Upper lobe of left lung (tissue), 6 donors: Measurements from ENCODE around the gene TIMM44. TPM values are rescaled to one million over a fixed set of nuclear protein-coding genes. Genes with fewer than 3 reads are reported as not detected.
"Not testable (repeated sequence)": the region's sequence is repeated elsewhere in the genome, so short reads cannot be mapped to it uniquely, and the experiment has no call there.

ENCODE experiments used
- ATAC-seq, 2 donors: fragments of 200-7000 bp; cut with Tn5 transposase; one replicate each; pipeline ENCODE4 v1.9.1; 2022; ENCODE audit warnings: mild to moderate bottlenecking in 2 of 2, moderate library complexity in 2 of 2; ENCODE audit not compliant: low FRiP score in 2 of 2
- DNase-seq, 2 donors: peaks; one replicate each; pipeline ENCODE4 v3.0.0-alpha.2; 2019 to 2020
- H3K27ac ChIP-seq, 4 donors: fragments of 200-600 bp; sonication (generic); one replicate each; pipeline ENCODE4 v1.5.1; 2016 to 2019
- H3K27me3 ChIP-seq, 4 donors: fragments of 200-600 bp; sonication (generic); one replicate each; pipeline ENCODE4 v1.5.1; 2017 to 2019
- H3K36me3 ChIP-seq, 4 donors: fragments of 200-600 bp; sonication (generic); one replicate each; pipeline ENCODE4 v1.5.1; 2016 to 2019
- H3K4me1 ChIP-seq, 4 donors: fragments of 200-600 bp; sonication (generic); one replicate each; pipeline ENCODE4 v1.5.1; 2018 to 2019
- H3K4me3 ChIP-seq, 4 donors: fragments of 200-600 bp; sonication (generic); one replicate each; pipeline ENCODE4 v1.5.1; 2017 to 2019; ENCODE audit warnings: mild to moderate bottlenecking in 2 of 4, moderate library complexity in 1 of 4
- H3K9me3 ChIP-seq, 4 donors: fragments of 200-600 bp; sonication (generic); one replicate each; pipeline ENCODE4 v1.5.1; 2018 to 2019
- EP300 ChIP-seq, 4 donors: sonication (generic); formaldehyde crosslinking; IDR thresholded peaks; one replicate each; pipeline ENCODE4 v1.5.1; 2017; ENCODE audit warnings: antibody characterized with exemption in 4 of 4, control low read depth in 2 of 4
- POLR2A ChIP-seq, 4 donors: fragments of 450-650 bp; IDR thresholded peaks; one replicate each; pipeline ENCODE4 v1.5.1; 2016 to 2017; ENCODE audit warnings: antibody characterized with exemption in 4 of 4, mild to moderate bottlenecking in 2 of 4
- POLR2AphosphoS5 ChIP-seq, 2 donors: sonication (generic); formaldehyde crosslinking; IDR thresholded peaks; one replicate each; pipeline ENCODE4 v1.5.1; 2017; ENCODE audit warnings: antibody characterized with exemption in 2 of 2
- WGBS, 2 donors: methylation state at CpG; one replicate each; pipeline ENCODE4 v1.1.5; 2017 to 2018; 5-methylcytosine and 5-hydroxymethylcytosine counted together
- total RNA-seq, 6 donors: library from RNA; depleted of rRNA in 4 of 6; stranded (reverse); fragments of >200 nt in 4 of 6; gene quantifications; one replicate each; pipeline versions ENCODE4 v1.1.0 to v1.2.1, GENCODE V29; 2016 to 2021
- TF ChIP-seq, protein P1 (sequence below), 6 experiments: fragments of 450-650 bp in 4 of 6; fragments of 200-600 bp in 2 of 6; sonication (generic) in 2 of 6; IDR thresholded peaks; one replicate each; pipeline ENCODE4 v1.5.1; 2016 to 2019; ENCODE audit warnings: antibody characterized with exemption in 6 of 6
- donor health status: DM: no; HTN: no; CAD: no; lungs with moderate emphysema.
- donor health status: DM: no; HTN: yes; CAD: no; lungs with severe emphysema.

The TIMM44 gene
- total RNA-seq, 6 donors from 2014 or later = 39.8 to 83.2 (median 52.7) TPM

GRCh38 chr19:7933411-7933810 lies 10.1 kb downstream of the TIMM44 start:
- no peak overlapping the region for H3K4me3 ChIP-seq
- WGBS, 2 donors = 92% methylated on average over 7 to 14 of the region's 14 CpGs
- ATAC-seq (no peak), DNase-seq (no peak)
- H3K9me3 ChIP-seq = no peaks in the 10 kb centered on the region
- TF ChIP-seq, protein P1, sequence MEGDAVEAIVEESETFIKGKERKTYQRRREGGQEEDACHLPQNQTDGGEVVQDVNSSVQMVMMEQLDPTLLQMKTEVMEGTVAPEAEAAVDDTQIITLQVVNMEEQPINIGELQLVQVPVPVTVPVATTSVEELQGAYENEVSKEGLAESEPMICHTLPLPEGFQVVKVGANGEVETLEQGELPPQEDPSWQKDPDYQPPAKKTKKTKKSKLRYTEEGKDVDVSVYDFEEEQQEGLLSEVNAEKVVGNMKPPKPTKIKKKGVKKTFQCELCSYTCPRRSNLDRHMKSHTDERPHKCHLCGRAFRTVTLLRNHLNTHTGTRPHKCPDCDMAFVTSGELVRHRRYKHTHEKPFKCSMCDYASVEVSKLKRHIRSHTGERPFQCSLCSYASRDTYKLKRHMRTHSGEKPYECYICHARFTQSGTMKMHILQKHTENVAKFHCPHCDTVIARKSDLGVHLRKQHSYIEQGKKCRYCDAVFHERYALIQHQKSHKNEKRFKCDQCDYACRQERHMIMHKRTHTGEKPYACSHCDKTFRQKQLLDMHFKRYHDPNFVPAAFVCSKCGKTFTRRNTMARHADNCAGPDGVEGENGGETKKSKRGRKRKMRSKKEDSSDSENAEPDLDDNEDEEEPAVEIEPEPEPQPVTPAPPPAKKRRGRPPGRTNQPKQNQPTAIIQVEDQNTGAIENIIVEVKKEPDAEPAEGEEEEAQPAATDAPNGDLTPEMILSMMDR (IDR thresholded peaks at IDR 0.05) = no peak
- TF ChIP-seq POLR2A (IDR thresholded peaks at IDR 0.05) (no peak), EP300 (IDR thresholded peaks at IDR 0.05) (no peak), POLR2AphosphoS5 (IDR thresholded peaks at IDR 0.05) (no peak)
- no peaks in the 10 kb centered on the region for H3K27me3 ChIP-seq
- no peak overlapping the region for H3K27ac ChIP-seq
- H3K36me3 ChIP-seq = peaks cover 32 to 84% (median 74%) of the 10 kb centered on the region in 4 donors
- H3K4me1 ChIP-seq = peaks cover 0 to 8% (median 0%) of the 10 kb centered on the region in 4 donors

DNA sequence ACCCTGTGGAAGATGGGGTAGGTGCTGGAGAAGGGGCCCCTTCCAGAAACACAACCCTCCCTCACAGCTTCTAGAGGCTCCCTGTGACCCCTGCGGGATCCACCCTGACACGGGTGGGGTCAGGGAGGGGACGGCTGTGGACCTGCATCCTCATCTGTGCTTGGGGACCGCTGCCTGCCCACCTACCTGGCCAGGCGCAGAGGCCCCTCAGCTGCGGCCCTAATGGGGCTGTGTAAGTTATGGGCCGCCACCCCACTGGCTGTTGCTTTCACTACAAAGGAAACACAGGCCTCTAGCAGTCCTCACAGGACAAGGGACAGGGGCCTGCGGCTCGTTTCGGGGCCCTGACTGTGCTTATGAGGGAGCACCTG lies 10.6 kb downstream of the TIMM44 start:
- DNase-seq (no peak), ATAC-seq (no peak)
- Histone ChIP-seq H3K4me1 (peaks cover 0 to 8% (median 0%) of the 10 kb centered on the region in 4 donors), H3K27ac (no peak overlapping the region), H3K27me3 (no peaks in the 10 kb centered on the region), H3K4me3 (no peak overlapping the region), H3K9me3 (no peaks in the 10 kb centered on the region), H3K36me3 (peaks cover 32 to 80% (median 73%) of the 10 kb centered on the region in 4 donors)
- WGBS, 2 donors = 95 to 100% methylated on average over 8 to 10 of the region's 10 CpGs
- TF ChIP-seq EP300 (IDR thresholded peaks at IDR 0.05) = no peak

DNA sequence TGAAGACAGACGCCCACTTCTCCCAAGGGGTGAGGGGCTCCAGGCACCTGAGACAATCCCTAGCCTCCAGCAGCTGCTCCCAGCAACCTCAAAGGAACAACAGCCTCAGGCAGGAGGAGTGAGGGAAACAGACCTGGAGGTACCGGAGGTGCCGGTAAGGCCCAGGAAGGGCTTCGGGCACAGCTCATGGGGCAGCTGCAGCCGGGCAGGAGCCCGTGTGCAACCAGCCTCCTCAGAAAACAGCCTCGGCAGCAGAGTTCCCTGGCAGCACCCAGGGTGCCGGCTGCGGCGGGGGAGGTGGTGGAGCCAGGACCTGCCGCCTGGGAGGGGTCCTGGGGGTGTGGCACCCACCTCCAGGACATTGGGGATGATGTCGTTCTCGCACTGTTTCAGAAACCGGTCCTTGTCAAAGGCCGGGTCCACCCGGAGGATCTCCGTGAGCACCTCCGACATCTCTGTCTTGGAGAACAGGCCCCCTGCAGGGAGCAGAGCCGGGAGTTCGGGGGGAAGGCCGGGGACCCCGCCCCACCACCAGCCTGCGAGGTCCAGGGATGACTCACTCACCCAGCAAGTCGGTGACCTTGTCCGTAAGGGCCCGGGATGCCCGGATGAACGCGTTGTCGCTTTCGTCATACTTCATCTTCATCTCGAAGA lies 11.1 kb downstream of the TIMM44 start:
- H3K4me3 ChIP-seq = no peak overlapping the region
- DNase-seq (no peak), ATAC-seq (no peak)
- H3K4me1 ChIP-seq = peaks cover 0 to 8% (median 0%) of the 10 kb centered on the region in 4 donors
- peak overlapping the region in 1 of 4 donors; percentile 53 for H3K27ac ChIP-seq
- TF ChIP-seq POLR2A (IDR thresholded peaks at IDR 0.05) (no peak), POLR2AphosphoS5 (IDR thresholded peaks at IDR 0.05) (no peak), EP300 (IDR thresholded peaks at IDR 0.05) (no peak)
- TF ChIP-seq, protein P1 (IDR thresholded peaks at IDR 0.05) = no peak
- peaks cover 32 to 74% (median 68%) of the 10 kb centered on the region in 4 donors for H3K36me3 ChIP-seq
- no peaks in the 10 kb centered on the region for H3K9me3 ChIP-seq
- WGBS, 2 donors = 93 to 97% methylated on average over 18 to 31 of the region's 32 CpGs
- no peaks in the 10 kb centered on the region for H3K27me3 ChIP-seq

GRCh38 chr19:7931221-7932061 lies 12.0 kb downstream of the TIMM44 start:
- Histone ChIP-seq H3K9me3 (no peaks in the 10 kb centered on the region), H3K36me3 (peaks cover 32 to 69% (median 59%) of the 10 kb centered on the region in 4 donors), H3K4me3 (no peak overlapping the region), H3K27me3 (no peaks in the 10 kb centered on the region), H3K27ac (peak overlapping the region in 3 of 4 donors; percentile 2 to 55 (median 53)), H3K4me1 (peaks cover 2 to 16% (median 5%) of the 10 kb centered on the region in 4 donors)
- 87 to 92% methylated on average over 27 to 31 of the region's 36 CpGs for WGBS, 2 donors
- TF ChIP-seq POLR2A (IDR thresholded peaks at IDR 0.05) = no peak
- TF ChIP-seq POLR2AphosphoS5 (IDR thresholded peaks at IDR 0.05) = no peak
- TF ChIP-seq EP300 (IDR thresholded peaks at IDR 0.05) = no peak
- TF ChIP-seq, protein P1 (IDR thresholded peaks at IDR 0.05) = no peak
- ATAC-seq (no peak), DNase-seq (peak in 1 of 2 donors; percentile 82)

- Histone ChIP-seq H3K9me3 (no peaks in the 10 kb centered on the region), H3K4me1 (peaks cover 5 to 23% (median 8%) of the 10 kb centered on the region in 4 donors), H3K36me3 (peaks cover 30 to 62% (median 52%) of the 10 kb centered on the region in 4 donors), H3K4me3 (no peak overlapping the region), H3K27me3 (peaks cover 0 to under 1% (median 0%) of the 10 kb centered on the region in 4 donors), H3K27ac (peak overlapping the region in 3 of 4 donors; percentile 18 to 55 (median 28))
- DNase-seq (no peak), ATAC-seq (no peak)
- TF ChIP-seq EP300 (IDR thresholded peaks at IDR 0.05) (no peak), POLR2AphosphoS5 (IDR thresholded peaks at IDR 0.05) (no peak), POLR2A (IDR thresholded peaks at IDR 0.05) (no peak)
- TF ChIP-seq, protein P1 (IDR thresholded peaks at IDR 0.05) = no peak
- 72 to 78% methylated on average over 7 of the region's 7 CpGs for WGBS, 2 donors
Observed at GRCh38 chr19:7930765-7931164, 12.7 kb downstream of the TIMM44 start.

- DNase-seq, H3K4me3 ChIP-seq, H3K27me3 ChIP-seq, ATAC-seq, H3K9me3 ChIP-seq: not testable (repeated sequence)
- Histone ChIP-seq H3K36me3 (peaks cover 28 to 55% (median 46%) of the 10 kb centered on the region in 4 donors), H3K4me1 (peaks cover 9 to 30% (median 14%) of the 10 kb centered on the region in 4 donors), H3K27ac (peak overlapping the region in 1 of 4 donors; percentile 28)
- 88 to 90% methylated on average over 11 of the region's 11 CpGs for WGBS, 2 donors
Observed at GRCh38 chr19:7930030-7930429, 13.4 kb downstream of the TIMM44 start.
